ENCODE measurements around the gene SFSWAP.
"Not testable (repeated sequence)": the region's sequence is repeated elsewhere in the genome, so short reads cannot be mapped to it uniquely, and the experiment has no call there.

SFSWAP gene

DNA sequence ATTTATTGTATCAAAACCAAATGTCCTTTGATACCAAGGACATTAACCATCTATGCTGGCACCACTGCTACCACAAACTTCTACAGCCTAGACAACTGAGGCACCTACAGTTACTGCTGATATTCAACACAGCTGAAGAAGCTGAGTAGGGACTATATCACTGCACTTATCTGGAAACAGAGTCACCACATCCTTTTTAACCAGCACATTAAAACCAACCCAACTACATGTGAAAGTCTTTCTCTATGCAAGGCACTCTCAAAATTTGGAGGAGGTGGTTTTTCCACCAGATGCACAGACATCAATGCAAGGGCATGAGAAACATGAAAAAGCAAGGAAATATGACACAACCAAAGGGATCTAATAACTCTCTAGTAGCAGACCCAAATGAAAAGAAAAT is 7.7 kb upstream of the SFSWAP start:
- no peak for DNase-seq

DNA sequence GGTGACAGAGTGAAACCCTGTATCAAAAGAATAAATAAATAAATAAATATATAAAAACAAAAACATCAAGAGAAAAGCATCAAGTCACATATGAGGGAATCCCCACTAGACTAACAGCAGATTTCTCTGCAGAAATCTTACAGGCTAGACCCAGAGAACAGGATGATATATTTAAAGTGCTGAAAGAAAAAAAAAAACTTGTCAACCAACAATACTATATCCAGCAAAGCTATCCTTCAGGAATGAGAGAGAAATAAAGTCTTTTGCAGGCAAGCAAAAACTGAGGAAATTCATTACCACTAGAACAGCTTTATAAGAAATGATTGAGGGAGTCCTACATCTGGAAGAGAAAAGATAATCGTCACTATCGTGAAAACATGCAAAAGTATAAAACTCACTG is 6.4 kb upstream of the SFSWAP start:
- no peak for DNase-seq

DNA sequence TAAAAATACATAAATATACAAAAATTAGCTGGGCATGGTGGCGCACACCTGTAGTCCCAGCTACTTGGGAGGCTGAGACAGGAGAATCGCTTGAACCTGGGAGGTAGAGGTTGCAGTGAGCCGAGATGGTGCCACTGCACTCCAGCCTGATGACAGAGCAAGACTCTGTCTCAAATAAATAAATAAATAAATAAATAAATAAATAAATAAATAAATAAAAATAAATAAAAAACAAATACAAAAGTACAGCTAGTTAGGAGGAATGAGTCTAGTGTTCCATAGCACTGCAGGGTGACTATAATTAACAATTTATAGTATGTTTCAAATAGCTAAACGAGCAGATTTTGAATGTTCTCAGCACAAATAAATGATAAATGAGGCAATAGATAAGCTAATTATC is 4.2 kb upstream of the SFSWAP start:
- not testable (repeated sequence) for DNase-seq

DNA sequence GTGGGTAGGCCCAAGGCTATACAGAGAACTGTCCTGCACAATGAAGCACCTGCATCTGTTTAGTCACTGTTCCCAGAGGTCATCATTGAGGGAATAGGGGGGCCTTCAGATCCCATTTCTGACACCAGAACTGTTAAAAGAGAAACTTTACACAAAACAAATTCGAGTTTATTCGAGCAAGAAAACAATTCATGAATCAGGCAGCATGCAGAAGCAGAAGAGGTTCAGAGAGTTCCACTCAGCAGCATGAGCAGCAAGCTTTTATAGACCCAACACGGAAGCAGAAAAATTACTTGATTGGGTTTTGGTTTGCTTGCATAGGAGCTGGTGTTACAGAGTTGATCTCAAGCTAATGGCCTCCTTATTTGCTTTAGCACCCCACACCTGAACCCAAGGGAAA is 1.7 kb upstream of the SFSWAP start:
- no peak for DNase-seq

DNA sequence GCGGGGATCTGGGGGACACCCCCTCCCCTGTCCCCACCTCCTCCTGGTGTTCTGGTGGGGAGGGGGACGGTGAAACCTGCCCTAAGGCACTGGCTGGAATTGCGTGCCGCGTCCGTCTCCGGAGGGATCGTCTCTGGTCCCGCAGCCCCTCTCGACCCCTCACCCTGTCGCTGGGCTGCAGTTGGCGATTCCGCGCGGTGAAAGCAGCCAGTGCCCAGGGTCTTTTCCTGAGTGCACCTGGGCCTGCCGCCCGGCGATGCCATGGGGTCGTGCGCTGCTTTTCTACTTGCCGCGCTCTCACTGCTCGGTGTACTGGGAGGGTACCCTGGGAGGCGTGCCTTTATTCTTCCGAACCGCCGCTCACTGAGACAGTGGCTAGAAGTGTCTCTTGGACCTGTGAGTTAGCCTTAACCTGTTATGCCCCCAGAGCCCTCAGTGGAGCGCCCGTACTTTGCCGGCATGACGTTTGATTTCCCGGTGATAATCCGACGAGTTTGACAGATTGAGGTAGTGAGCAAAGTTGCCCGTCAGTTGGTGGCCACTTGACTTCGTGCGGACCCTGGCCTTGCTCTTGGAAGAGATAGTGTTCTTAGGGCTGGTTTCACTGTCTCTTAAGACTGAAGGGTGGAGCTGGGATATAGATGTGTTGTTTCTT is 788 bp downstream of the SFSWAP start:
- DNase-seq = no peak

DNA sequence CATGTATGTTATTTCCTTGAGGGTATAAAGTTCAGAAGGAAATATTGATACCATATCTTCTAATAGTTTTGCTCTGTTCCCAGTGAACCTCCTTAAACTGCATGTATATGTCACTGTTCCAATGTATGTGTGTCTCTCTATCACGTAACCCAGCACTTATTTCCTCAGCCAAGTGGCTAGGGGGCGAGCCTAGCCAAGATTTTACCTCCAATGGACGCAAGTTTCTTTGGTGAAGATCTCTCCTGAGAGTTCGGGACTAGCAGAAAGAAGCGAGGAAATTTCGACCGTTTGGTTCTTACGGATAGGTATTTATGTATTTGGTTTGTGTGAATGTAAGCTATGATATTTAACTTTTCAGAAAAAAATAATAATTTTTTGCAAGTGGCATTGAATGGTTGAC is 2.5 kb downstream of the SFSWAP start:
- DNase-seq = no peak

DNA sequence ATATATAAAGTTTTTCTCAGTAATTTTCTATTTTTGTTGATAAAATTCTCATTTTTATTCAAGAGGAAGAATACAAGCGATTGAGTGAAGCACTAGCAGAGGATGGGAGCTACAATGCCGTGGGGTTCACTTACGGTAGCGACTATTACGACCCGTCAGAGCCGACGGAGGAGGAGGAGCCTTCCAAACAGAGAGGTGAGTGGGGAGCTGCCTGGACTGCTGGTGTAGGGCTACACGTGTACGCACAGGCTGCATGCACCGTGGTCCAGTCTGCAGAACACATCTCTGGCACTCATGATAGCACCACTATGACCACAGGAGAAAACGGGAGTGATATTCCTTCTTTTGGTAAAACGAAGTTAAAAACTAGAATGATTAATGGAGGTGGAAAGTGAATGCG is 3.9 kb downstream of the SFSWAP start:
- no peak for DNase-seq

DNA sequence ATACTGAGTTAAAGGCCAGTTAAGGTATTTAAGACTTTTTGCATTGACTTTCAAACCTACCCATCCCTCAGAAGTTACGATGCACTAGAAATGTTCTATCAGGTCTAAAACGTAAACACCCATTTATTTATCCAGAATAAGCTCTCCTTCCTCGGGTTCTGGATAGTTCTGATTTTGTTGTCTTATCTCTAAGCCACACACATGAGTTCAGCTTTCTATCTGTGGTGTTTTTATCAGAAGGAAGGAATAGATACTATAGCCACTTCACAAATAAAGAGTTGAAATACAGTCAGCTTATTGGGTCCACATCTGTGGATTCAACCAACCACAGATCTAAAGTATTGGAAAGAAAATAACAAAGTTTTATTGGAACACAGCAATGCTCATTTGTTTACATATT is 5.4 kb downstream of the SFSWAP start:
- no peak for DNase-seq

DNA sequence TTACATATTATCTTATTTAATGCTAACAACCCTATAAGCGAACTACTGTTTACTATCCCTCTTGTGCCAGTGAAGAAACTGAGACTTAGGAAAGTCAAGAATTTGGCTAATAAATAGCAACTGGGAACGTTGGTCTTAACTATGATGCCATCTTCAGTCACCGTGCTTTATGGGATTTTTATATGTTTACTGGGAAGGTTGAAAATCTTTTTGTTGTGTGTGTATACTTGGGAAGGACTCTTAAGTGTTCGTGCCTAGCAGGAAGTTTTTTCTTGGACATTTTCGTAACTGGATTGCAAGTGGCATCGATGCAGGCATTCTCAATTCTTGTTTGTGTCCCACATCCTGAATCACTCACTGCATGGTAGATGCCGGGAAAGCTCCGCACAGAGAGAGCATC is 9.4 kb downstream of the SFSWAP start:
- no peak for DNase-seq

DNA sequence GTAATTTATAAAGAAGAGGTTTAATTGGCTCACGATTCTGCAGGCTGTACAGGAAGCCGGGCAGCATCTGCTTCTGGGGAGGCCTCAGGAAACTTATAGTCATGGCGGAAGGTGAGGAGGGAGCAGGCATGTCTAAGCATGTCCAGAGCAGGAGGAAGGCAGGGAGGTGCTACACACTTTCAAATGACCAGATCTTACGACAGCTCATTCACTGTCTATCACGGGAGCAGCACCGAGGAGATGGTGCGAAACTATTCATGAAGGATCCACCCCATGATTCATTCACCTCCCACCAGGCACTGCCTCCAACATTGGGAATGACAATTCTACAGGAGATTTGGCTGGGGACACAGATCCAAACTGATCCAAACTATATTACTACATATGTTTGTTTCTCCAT is 10.0 kb downstream of the SFSWAP start:
- DNase-seq = no peak

DNA sequence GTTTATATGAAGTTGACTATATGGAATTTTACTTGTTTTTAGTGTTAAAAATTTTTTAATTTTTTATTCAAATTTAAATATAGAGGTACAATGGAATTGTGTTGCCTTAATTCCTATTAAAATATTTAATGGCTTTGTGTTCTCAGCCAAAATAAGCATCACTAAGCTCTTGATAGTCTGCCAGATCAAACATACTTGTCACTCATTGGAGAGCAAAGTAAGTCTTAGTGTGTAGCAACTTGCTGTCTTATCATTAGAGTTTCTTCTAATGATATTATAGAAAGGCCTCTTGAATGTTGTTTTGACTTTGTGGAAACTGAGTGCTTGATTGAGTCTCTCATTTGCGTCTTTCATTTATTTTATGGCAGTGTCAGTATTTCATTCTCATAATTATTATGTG is 10.7 kb downstream of the SFSWAP start:
- DNase-seq = no peak

DNA sequence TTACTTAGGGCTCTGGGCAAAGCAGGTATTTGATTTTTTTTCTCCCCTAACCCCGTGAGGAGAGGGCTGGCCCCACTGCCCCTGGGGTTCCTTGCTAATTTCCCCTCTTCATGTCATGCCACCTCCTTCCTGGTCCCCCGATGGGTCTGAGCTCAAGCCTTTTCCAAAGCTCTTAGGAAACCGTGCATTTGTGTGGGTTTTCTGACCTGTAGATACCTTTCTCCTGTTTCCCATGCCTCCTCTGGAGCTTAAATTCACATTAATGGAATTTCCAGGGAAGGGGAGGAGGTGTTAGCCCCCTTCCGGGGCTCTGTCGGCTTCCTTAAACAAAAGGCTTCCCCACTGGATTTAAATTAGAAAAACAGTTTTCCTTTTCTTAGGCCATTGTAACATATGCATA is 12.6 kb downstream of the SFSWAP start:
- no peak for DNase-seq

DNA sequence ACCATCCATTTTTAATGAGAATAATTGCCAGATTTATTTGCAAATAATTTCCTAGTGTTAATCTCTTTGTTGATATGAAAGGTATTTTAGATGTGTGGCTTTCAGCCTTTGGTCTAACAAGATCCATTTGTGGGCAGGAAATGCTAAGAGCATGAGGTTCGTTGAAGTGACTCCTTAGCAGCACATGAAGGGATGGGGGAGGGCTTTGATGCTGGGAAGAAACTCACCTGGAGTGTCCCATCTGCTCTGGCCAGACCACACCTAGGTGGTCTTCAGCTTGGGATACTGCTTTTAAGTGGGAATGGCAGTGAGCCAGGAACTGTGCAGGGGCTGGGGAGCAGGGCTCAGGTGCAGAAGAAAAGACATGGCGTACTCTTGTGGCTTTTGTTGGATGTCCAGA is 13.6 kb downstream of the SFSWAP start:
- DNase-seq = no peak

DNA sequence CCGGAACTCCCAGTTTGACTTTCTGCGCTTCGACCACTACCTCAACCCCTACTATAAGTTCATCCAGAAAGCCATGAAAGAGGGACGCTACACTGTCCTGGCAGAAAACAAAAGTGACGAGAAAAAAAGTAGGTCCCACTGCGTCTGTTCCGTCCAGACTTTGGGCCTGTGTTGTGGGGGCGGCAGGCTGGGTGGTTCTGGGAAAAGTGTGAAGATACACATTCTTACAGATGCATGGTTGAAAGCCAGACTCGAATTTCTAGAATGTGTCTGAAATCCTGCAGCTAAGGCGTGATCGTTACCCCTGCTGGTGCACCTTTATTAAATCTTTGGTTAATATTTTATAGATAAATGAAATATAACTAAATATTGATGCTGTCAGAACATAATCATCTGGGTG is 14.6 kb downstream of the SFSWAP start:
- no peak for DNase-seq

DNA sequence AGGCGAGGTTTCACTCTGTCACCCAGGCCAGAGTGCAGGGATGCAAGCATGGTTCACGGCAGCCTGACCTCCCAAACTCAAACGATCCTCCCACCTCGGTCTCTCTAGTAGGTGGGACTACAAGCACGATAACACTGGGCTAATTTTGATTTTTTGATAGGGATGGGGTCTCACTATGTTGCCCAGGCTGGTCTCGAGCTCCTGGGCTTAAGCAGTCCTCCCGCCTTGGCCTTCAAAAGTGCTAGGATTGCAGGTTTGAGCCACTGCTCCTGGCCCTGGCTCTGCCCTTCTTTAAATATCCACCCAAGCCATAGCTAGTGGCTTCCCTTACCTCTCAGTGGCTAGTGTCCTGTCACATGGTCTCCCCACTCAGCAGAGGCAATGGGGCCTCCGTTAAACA is 17.8 kb downstream of the SFSWAP start:
- no peak for DNase-seq

DNA sequence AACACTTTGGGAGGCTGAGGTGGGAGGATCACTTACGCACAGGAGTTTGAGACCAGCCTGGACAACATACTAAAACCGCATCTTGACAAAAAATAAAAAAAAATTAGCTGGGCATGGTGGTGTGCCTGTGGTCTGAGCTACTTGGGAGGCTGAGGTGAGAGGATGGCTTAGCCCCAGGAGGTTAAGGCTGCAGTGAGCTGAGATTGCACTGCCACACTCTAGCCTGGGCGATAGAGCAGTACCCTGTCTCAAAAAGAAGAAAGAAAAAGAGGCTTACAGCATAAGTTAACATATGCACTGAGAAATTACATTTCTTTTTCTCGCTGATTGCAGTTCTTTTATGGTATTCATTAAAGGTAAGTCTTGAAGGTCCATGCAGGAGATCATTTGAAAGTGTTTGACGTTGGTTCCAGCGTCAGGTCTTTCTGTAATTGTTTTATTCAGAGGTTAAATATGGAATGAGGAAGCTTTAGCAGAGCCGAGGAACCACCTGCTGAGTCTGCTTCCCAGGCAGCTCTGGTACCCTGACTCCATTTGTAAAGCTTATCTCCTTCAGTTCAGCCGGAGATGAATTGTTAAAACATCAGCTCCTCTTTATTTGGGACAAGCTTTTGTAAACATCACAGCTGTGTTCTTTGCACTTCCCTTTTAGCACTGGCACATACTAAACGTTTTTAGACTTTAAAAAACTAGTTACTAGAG is 18.5 kb downstream of the SFSWAP start:
- DNase-seq = no peak

DNA sequence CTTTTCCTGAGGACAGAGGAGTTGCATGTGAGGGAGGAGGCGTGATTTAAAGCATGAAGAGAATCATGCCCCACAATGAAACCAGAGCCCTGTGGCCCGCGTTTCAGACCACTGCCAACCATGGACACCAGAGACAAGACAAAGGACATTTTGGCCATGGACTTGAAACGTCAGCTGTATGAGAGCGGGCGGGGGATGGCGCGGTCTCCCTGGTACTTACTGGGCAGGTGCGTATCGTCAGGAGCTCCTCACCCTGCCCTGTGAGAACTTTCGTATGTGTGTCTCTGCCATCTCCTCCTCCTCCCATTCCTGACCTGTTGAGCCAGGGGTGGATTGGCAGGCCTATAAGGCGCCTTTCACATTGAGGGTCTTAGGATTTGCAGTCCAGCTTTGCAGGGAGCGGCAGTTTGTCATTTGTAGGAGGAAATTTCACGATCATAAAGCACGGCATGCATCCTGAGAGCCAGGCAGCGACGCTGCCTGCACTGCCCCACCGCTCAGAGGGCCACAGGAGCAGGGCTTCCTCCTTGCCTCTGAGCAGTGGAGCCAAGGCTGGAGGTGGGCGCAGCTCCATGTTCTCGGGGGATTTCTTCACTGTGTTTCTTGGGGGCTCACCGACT is 22.2 kb downstream of the SFSWAP start:
- DNase-seq = no peak

DNA sequence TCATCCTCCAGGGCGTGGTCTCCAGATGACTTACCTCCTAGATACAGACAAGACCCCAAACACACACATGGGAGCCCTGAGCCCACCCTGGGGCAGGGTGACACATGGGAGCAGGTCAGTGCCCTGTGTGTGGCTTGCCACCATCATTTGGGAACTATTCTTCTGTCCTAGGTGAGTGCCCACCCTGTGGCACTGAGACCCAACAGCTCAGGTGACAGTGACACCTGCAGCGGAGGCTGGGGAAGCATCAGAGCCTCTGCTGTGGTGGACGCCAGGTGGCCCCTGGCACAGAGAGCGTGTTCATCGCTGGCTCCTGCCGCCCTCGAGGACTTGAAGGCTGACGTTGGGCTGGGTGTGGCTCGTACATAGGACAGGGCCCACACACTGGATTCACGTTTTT is 23.0 kb downstream of the SFSWAP start:
- DNase-seq = no peak

DNA sequence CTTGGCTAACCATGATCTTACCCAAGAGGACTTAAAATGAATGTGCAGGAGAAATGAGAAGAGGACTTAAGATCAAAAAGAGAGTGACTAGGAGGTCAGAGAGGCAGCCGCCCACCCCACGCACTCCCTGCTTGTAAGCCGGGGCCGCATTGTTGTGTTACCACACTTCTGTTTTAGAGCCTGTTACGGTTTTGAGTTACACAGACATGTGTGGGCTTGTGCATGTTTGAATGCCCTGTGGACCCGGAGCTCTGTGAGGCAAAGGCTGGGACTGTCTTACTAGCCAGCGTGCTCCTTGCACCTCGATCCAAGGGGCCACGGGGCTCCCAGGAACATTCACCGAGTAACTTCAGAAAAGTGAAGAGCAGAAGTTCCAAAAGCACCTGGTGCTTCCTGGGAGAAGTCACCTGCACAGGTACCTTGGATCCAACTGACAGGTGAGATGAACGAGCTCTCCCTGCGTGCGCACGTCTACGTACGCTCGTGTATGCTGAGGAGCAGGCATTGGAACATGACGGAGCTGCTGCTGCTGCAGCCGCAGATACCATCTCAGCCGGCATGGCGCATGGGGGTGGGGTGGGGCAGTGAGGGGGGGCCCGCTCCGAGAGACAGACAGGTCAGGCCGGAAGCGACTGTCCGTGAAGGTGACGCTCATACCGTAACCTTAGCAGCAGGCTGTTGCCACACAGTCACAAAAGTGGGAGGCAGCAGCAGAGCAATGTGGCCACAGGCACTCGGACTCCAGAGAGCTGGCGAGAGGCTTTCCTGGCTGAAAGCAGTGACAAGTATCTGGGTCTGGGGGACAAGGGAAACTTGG is 23.7 kb downstream of the SFSWAP start:
- no peak for DNase-seq

DNA sequence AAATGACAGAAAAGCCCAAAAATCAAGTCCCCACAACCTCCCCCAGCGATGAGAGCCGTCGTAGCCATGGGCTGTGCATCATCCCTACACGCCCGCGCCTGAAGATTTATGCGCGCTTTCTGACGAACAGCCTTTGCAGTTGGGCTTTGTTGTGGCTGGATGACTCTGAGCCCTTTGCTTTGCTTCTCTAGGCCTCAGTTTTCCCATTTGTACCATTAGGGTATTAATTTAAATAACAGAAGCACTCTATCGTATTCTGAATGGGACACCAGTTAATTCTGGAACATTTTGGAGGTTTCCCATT is 24.2 kb downstream of the SFSWAP start:
- DNase-seq = no peak

DNA sequence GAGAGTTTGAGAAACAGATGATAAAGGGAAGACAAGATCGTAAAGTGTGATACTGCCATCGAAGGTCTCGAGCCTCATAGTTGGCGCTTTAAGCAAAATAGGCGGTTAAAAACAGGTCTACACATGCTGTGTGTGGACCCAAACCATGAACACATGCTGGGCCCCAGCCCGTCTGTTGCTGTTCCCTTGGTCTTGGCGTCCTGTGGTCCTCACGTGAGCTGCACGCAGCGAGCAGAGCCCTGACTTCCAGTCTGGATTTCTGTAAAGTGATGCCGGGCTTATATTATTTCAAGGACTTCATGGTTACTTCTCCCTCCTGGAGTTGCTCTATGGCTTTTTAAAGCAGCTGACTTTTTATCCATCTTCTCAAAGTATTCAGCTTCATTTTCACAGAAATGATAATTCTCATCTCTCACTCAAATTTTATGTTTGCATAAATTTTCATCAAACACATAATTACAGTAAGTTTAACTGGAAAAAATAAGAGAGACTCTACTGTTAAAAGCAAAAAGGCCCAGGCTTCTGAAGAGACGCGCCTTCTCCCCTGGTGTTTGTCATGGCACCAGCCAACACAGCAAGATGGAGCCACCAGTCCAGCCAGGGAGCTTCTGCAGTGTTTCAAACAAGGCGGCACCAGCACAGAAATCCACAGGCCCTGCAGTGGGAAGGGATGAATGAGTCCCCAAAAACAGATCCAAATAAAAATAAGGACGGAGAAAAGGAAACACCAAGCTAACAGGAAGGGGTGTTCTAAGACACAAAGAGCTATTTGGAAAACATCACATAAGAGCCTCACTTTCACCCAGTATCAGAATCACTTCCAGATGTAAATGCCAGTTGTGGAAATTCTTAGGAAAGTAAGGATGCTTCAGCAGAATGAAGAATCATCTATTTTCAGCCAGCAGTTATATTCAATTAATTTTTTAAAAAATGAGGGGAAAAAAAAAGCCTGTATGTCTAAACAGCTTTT is 24.9 kb downstream of the SFSWAP start:
- no peak for DNase-seq

DNA sequence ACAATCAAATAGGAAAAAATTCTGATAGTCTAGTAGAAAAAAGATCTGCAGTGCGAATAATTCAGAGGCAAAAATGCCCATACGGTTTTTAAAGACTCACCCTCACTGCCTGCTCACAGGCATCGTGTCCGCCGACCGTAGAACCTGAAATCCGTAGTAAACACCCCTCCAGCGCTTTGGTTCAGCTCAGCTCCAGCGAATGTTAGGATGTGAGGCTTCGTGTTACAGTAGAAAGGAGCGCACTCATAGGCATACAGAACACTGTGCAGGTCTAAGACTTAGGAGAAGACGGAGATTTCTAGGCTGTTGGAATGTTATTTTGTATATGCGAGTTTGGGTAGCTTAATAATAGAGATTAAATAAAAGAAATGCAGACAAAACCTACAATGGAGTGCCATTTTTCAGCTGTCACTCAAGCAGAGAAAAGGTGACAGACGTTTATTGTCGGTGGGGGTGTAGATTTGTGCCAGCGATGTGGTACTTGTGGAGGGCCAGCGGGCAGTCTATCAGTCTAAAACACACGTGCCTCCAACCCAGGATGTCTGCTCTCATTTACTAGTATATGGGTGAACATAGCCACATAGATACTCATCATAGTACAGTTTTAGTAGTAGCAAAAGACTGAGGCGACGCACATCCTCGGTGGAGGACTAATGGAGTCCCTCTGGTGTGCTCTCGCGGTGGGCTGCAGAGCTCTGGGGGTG is 25.7 kb downstream of the SFSWAP start:
- DNase-seq = no peak

Measured in T-helper 1 cell (primary cell).